HT-29 (cell line): ENCODE measurements around the gene PLS1. TPM values are rescaled to one million over a fixed set of nuclear protein-coding genes. Genes with fewer than 3 reads are reported as not detected.
A peak's percentile ranks its signal among the peaks of the same experiment; 100 is the strongest.
"Not testable (repeated sequence)": the region's sequence is repeated elsewhere in the genome, so short reads cannot be mapped to it uniquely, and the experiment has no call there.

Experiments used
- DNase-seq: peaks from one replicate; pipeline ENCODE4 v3.0.0-alpha.2; 2015; ENCODE audit warnings: low spot score
- total RNA-seq: library from RNA; depleted of rRNA; stranded (reverse); fragments of >200 nt; shearing (Covaris generic); gene quantifications from 2 replicates; pipeline ENCODE4 v1.2.3, GENCODE V29; 2014; rRNA removed

PLS1 gene, protein sequence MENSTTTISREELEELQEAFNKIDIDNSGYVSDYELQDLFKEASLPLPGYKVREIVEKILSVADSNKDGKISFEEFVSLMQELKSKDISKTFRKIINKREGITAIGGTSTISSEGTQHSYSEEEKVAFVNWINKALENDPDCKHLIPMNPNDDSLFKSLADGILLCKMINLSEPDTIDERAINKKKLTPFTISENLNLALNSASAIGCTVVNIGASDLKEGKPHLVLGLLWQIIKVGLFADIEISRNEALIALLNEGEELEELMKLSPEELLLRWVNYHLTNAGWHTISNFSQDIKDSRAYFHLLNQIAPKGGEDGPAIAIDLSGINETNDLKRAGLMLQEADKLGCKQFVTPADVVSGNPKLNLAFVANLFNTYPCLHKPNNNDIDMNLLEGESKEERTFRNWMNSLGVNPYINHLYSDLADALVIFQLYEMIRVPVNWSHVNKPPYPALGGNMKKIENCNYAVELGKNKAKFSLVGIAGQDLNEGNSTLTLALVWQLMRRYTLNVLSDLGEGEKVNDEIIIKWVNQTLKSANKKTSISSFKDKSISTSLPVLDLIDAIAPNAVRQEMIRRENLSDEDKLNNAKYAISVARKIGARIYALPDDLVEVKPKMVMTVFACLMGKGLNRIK
- 38.5 and 40.3 TPM in 2 replicates for total RNA-seq

DNA sequence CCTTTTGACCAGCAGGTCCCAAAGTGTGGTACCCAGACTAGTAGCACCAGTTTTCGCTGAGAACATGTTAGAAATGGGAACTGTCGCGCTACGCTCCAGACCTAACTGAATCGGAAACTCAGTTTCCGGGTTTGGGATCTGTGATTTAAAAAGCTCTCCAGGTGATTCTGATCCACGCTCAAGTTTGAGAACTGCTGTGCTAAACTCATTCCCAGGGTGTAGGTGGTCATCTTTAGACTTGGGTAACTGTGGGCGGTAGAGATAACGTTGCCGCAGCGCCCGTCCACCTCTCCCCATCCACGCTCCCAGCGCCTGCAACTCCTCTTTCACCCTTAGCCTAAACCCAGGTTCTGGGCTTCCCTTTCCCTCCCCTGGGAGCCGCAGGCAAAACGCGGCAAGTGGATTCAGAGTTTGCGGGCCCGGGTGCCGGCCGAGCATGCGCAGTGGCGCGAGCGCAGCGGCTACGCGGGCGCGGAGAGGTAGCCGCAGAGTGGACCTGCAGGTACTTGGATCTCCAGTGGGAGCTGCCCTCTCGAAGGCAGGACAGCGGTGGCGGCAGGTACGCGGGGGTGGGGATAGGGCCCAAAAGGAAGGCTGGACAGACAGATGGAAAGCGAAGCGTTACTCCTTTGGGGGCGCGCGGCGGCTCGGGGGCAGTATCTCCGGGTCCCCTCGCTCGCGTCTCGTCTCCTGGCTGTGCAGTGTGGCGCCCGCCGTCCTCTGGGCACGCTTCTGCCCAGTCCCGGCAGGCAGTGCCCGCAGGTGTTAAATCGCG, at the start of gene PLS1:
TSS of gene PLS1 (plus strand) at position 443 of the 775 bp plus-strand sequence. CDS start 67,845 bp downstream, outside the sequence.
- peak; percentile 93 for DNase-seq

DNA sequence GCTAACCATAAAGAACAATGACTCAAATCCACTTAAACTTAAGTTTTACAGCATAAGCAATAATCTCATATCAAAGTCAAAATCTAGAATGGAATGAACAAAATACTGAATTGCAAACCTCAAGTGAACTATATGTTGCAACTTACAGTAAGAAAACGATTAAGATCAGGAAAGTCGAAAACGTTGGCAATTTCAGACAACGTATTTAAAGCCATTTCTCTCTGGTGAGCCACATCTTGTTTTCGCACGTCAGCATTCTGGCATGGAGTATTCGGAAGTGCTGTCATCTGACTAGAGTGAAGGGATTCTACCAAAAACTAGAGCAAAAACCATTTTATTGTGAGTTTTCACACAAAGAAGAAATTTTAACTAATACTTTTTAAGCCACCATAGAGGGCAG, 46.2 kb upstream of the PLS1 start:
- DNase-seq = no peak

DNA sequence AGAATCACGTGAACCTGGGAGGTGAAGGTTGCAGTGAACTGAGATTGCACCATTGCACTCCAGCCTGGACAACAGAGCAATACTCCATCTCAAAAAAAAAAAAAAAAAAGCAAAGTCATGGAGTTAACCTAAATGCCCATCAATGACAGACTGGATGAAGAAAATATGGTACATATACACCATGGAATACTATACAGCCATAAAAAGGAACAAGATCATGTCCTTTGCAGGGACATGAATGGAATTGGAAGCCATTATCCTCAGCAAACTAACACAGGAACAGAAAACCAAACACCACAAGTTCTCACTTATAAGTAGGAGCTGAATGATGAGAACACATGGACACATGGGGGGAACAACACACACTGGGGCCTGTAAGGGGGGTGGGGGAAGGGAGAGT, 43.6 kb upstream of the PLS1 start:
- not testable (repeated sequence) for DNase-seq

DNA sequence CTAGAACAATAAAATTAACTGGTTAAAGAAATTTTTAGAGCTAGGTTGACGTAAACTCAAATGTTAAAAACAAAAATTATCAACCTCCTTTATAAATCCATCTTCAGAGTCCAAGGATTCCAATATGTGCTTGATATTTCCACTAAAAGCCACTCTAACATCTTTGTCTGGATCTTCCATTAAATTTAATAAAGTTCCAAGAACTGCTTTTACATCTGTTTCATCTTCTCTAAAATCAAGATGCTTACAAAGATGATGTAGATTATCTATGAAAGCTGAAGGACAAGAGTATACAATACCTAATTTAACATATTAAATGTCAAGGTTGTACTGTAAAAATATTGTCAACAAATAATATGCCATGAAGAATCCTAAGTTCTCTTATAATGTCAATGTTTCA, 42.5 kb upstream of the PLS1 start:
- no peak for DNase-seq

DNA sequence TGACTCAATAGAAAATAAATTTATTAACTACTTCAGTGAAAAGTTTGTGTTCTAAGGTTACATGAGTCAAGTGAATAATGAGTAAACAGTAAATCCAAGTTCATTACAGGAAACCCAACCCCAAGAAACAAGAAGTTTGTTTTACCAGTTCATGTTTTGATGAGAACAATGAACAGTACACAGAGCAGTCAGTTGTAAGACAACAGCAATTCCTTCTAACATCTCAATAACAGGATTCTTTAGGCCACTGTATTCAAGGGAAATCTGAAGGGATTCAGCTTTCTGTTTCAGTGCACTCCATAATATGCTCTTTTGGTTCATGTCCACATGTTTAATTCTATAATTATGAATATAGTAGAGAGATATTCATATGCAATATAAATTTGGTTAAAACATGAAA, 36.1 kb upstream of the PLS1 start:
- DNase-seq = no peak

DNA sequence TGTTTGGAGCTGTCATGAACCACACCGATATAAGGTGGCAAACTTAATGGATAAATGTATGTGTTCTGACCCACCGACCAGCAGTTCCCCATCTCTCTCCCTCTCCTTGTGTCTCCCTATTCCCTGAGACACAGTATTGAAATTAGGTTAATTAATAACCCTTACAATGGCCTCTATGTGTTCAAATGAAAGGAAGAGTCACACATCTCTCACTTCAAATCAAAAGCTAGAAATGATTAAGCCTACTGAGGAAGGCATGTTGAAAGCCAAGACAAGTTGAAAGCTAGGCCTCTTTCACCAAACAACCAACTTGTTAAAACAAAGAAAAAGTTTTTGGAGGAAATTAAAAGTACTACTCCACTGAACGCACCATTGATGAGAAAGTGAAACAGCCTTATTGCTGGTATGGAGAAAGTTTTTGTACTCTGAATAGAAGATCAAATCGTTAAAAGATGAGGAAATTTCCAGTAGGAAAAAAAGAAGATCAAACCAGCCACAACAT, 32.6 kb upstream of the PLS1 start:
- no peak for DNase-seq

DNA sequence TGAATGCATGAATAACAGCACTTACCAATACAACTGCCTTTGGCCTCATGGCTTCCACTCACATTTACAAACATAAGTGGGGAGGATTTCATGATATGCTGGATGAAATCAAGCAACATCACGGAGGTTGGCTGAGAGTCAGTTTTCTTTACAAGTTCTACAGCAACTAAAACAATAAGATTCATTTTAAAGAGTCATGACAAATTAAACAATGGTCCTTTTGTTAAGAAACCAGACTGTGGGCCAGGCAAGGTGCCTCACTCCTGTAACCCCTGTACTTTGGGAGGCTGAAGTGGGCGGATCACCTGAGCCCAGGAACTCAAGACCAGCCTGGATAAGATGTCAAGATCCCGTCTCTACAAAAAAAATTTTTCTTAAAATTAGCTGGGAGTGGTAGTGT, 30.1 kb upstream of the PLS1 start:
- peak; percentile 28 for DNase-seq

DNA sequence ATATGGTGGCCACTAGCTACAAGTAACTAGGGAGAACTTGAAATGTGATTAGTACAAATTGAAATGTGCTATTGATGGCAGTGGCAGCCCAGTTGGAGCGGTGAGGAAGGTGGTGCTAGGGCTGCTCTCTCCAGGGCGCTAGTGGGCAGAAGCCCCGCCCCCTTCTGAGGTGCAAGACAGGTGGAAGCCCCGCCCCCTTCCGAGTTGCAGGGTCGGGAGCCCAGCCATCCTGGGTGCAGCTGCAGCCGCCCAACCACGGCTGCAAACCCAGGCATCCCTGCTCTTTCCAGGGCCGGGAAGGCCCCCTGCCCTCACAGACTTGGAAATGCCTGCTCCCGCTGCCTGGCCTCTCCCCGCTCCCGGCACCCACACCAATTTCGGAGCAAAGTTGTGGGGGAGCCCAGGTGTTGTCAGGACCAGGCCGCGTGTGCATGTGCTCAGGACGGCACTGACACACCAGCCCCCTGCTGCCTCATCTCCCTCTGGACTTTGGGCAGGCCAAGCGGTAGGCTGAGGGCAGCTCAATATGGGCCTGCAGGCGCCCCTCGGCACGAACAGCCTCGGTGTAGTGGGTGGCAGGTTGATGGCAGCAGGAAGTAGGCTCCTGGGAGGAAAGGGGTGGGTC, 27.7 kb upstream of the PLS1 start:
- DNase-seq = no peak

DNA sequence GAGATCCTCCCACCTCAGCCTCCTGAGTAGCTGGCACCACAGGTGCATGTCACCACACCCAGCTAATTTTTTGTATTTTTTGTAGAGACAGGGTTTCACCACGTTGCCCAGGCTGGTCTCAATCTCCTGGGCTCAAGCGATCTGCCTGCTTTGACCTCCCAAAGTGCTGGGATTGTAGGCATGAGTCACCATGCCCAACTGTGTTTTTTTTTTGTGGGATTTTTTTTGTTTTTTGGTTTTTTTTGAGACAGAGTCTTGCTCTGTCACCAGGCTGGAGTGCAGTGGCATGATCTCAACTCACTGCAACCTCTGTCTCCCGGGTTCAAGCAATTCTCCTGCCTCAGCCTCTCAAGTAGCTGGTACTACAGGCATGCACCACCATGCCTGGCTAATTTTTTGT, 26.8 kb upstream of the PLS1 start:
- not testable (repeated sequence) for DNase-seq

DNA sequence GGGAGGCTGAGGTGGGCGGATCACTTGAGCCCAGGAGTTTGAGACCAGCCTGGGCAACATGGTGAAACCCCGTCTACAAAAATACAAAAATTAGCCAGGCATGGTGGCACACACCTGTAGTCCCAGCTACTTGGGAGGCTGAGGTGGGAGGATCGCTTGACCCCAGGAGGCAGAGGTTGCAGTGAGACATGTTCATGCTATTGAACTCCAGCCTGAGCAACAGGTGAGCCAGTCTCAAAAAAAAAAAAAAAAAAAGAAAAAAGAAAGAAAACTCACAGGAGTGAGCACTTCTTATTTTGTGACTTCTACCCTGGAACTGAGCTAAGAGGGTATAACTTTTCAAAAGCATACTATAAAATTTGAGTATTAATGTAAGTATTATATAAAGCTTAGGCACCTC, 22.0 kb upstream of the PLS1 start:
- DNase-seq = not testable (repeated sequence)

DNA sequence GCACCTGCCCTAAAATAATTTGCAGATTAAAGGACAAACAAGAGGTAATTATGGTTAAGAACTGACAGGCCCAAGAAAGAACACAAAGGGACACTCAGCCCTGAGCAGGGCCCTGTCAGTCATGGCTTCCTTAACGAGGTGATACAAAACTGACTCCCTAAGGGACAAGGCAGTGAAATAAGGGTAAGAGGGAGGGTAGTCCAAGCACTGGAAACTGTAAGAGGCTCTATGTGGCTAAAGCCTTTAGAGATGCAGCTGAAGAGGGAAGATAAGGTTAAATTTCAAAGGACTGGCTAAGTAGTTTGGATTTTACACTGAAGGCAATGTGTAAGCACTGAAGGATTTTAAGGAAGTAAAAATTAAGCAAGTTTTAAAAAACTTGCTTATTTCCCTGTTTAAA, 21.5 kb upstream of the PLS1 start:
- no peak for DNase-seq

DNA sequence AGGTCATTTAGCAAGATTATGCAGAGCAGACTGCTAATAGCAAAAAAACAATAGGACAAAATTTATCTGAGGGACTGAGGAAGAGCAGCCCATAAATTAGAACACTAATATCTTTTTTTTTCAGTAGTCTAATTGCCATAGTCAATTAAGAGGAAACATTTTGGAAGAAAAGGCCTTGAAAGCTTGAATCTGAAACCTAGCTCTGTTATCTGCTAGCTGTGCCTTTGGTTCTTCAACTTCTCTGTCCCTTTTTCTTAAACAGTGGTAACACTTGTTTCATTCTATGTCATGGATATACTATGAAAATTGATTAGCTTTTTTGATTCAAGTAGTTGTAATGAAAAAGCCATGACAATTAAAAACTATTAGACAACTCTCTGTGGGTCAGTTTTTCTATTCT, 19.4 kb upstream of the PLS1 start:
- DNase-seq = no peak

DNA sequence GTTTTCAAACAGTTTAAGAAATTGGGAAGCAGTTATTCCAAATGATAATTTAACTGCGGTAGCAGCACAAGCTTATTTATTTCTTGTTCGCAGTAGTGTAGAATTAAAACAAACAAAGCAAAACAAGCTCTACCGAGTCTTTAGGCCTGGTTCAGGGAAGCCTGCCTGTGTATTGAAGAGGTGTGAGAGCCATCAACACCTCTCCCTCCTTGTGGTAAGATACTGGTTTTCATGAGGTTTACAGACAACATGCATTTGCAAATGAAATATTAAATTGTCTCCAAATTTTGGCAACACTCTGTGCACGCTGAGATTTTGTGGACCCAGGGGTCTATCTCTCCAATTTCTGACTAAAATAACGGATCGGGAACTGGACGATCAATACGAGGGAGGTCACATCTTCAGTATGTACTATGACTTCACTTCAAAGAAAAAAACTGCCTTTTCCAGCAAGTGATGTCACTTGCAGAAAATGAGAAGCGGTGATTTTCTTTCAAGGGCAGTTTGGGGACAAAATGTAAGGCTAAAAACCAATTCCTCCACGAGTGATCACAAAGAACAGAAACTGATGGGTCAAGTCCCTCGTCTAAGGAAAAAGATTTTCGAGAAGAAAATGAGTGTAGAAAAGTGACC, 18.4 kb upstream of the PLS1 start:
- DNase-seq = no peak

DNA sequence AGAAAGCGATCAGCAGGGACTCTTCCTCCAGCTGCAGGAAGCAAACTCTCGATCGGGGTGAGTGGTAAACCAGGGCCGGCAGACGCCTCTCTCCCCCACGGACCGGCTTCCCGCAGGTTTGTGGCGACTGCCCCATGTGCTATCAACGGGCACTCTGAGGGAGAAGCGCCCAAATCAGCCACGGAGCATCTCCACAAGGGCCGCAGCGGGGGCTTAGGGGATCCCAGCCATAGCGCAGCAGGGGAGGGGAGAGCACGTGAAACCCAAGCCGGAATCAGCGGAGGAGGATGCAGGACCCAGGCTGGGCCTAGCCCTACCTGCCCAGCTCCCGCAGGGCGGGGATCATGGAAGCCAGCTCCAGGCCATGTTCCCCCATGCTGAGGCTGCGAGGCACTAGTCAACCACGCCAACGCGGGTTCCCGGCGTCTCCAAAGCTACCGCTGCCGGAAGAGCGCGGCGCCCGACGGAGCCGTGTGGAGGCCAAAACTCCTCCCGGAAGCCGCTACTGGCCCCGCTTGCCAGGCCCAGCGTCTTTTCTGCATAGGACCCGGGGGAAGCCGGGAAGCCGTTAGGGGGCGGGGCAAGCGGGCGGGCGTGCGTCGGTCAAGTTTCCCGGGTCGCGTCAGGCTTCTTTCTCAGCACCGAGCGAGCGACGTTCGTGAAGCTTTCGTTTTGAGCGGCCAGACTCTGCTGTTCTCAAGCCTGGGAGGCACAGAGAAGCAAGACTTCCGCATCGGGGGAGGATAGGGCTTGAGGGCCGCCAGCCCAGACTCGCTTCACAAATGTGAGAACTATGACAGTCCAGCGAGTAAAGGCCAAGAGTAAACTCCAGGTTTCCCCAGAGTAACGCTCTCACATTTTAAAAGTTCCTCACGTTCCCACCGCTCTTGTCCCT, 17.6 kb upstream of the PLS1 start, which contains the start of gene ATR:
TSS of gene ATR (minus strand) at position 405 of the 895 bp plus-strand sequence. CDS start at position 376, 29 bp downstream.
- peak; percentile 96 for DNase-seq

DNA sequence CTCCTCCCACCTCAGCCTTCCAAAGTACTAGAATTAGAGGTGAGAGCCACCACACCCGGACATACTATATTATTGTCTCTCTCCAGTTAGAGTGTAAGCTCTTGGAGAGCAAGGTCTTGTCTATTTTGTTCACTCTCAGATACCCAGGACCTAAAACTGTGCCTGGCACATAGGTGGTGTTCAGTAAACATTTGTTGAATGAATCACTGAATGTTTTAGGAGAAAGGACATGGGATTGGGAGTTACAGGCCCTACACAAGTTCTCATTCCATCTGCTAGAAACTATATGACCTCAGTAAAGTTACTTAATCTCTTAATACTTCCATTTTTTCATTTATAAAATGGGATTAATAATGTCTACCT, 16.2 kb upstream of the PLS1 start:
- no peak for DNase-seq

DNA sequence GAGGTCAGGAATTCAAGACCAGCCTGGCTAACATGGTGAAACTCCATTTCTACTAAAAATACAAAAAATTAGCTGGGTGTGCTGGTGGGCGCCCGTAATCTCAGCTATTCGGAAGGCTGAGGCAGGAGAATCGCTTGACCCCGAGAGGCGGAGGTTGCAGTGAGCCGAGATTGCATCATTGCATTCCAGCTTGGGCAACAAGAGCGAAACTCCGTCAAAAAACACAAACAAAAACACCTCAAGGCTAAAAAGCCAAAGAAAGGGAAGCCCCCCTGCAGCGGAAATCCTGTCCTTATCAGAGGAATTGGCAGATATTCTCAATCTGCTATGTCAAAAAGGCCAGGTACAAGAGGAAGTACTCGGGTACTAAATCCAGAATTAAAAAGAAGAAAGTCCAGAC, 15.1 kb upstream of the PLS1 start:
- not testable (repeated sequence) for DNase-seq

DNA sequence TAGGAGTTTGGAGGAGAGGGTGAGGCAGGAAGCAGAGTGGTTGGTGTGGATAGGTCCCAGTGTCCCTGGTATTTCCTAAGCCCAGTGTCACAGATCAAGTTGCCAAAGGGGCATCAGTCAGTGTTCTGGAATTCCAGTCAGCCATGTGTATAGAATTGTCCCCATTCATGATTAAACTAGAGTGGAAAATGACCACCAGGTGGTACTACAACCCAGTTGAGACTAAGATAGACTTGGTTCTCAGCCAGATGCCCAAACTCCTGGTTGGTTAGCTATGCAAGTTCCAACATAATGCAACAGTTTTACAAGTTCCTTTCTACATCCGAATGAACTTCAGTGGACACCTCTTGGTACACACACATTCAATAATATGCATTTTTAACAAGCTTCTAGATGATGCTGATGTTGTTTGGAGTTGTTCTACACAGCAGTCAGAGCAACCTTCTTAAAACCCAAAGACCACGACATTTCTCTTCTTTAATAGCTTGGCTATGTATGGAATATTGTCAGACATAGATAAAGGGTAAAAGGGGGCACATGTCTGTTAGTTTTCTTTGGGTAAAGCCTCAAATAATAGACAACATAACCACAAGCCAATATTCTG, 9.3 kb upstream of the PLS1 start:
- peak; percentile 89 for DNase-seq

DNA sequence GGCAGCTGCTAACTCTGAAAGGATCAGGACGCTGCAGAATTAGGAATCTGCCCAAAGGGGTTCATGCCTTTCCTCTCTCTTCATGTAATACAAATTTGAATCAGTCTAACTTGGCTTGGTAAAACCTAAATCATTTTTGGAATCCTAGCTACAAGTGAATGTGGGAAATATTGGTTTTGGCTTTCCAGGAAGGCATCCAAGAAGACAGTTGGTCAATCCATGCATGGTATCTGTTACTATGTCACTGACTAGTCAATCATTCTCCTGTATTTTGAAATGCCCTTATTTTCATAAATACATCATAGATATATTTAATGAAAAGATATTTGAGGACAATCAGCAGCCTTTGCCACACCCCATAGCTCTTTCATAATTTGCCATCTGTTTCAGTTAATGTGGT, 7.5 kb upstream of the PLS1 start:
- no peak for DNase-seq

DNA sequence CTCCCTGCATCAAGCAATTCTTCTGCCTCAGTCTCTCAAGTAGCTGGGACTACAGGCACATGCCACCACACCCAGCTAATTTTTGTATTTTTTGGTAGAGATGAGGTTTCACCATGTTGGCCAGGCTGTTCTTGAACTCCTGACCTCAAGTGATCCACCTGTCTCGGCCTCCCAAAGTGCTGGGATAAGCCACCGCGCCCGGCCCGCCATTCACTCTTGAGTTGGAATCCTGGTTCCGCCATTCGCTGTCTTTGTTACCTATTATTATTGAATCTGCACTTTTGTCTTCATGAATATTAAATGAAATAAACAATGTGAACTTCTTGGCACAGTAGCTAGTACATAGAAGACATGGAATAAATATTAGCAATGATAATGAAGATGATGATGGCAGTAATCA, 3.9 kb upstream of the PLS1 start:
- not testable (repeated sequence) for DNase-seq

DNA sequence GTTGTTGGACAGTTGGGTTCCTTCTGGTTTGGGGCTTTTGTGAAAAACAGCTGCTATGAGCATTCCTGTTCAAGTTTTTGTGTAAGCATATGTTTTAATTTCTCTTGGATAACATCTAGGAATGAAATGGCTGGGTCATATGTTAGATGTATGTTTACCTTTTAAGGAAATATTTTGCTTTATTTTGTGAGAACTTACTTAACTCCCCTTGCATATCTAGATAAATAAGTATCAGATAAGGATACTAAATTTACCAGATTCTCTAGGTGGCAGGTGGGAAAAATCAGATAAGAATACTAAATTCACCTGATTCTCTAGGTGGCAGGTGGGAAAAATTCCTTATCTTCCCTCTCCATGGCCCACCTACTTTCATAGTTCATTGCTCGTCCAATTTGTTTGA, 1.1 kb upstream of the PLS1 start:
- DNase-seq = no peak
